22Rv1 (cell line): ENCODE data around the gene DDB1.
"Not testable (repeated sequence)": the region's sequence is repeated elsewhere in the genome, so short reads cannot be mapped to it uniquely, and the experiment has no call there.

Source experiments
- H3K27ac ChIP-seq: fragments of 450-650 bp; 2 replicates; pipeline ENCODE4 v1.5.1; 2017
- ZFX ChIP-seq: fragments of 450-650 bp; IDR thresholded peaks from 2 replicates; pipeline ENCODE4 v1.6.1; 2017; ENCODE audit warnings: antibody characterized with exemption, borderline replicate concordance
- TF ChIP-seq, protein P1 (sequence below): fragments of 450-650 bp; IDR thresholded peaks from 2 replicates; pipeline ENCODE4 v1.5.1; 2017; ENCODE audit warnings: mild to moderate bottlenecking

Gene DDB1

DNA sequence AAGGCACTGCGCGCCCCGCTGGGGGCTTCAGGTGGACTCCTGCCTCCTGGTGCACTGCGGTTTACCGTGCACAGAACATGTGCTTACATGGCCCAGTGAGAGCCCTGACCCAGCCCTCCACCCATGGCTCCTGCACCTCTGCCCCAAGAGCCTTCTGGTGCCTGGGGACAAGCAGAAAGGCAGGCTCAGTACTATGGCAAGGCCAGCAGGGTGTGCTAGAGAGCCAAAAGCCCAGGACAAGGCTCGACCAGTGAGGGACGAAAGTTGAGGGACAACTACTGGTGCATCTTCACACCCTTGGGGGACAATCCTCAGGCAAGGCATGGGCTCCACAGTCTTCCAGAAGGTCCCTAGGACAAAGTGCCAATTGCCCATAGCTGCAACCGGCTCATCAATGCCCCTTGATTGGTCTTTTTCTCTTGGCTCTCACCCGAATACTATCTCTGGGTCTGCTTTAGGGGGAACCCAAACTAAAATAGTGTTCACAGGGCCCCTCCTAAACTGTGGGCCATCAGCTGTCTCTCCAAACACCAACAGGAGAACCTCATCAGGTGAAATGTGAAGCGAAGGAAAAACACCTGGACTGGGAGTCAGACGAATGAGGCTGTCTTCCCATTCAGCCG is 78.4 kb downstream of the DDB1 start:
- no peak for TF ChIP-seq ZFX
- TF ChIP-seq, protein P1, sequence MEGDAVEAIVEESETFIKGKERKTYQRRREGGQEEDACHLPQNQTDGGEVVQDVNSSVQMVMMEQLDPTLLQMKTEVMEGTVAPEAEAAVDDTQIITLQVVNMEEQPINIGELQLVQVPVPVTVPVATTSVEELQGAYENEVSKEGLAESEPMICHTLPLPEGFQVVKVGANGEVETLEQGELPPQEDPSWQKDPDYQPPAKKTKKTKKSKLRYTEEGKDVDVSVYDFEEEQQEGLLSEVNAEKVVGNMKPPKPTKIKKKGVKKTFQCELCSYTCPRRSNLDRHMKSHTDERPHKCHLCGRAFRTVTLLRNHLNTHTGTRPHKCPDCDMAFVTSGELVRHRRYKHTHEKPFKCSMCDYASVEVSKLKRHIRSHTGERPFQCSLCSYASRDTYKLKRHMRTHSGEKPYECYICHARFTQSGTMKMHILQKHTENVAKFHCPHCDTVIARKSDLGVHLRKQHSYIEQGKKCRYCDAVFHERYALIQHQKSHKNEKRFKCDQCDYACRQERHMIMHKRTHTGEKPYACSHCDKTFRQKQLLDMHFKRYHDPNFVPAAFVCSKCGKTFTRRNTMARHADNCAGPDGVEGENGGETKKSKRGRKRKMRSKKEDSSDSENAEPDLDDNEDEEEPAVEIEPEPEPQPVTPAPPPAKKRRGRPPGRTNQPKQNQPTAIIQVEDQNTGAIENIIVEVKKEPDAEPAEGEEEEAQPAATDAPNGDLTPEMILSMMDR = peak; percentile 90
- no peak overlapping the region for H3K27ac ChIP-seq

- not testable (repeated sequence) for H3K27ac ChIP-seq
Observed at GRCh38 chr11:61252332-61252731, 80.6 kb downstream of the DDB1 start.

DNA sequence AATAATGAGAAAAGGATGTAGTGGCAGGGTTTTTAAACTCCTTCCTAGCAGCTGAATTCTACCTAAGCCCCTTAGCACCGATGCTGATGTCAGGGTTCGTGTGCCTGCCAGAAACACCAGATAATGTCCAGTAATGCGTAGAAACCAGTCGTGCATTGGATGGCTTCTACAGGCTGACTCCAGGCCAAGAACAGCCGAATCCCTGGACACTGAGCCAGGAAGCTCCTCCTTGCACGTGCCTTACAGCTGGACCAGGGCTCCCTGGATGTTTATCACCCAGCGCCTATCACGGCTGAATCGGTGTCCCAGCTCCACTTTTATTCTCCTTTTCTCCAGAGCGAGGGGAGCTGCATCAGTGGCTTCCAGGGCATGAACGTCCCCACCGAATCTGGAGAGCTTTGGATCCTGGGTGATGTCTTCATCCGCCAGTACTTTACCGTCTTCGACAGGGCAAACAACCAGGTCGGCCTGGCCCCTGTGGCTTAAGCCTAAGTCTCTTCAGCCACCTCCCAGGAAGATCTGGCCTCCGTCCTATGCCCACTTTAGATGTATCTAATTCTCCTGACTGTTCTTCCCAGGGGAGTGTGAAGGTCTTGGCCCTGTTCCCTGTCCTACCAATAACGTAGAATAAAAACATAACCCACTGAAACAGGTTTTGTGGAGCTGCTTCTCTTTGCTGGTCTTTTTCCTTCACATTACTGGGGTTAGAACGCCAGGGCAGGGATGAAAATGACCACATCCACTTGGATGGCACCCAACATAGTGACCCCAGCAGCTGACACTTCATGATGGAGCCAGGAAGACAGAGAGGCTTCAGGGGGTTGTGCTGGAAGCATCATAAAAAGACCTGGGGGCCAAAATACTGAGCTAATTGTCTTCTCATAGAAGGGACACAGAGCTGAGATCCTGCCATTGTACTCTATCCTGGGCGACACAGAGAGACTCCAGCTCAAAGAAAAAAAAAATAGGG is 81.8 kb downstream of the DDB1 start:
- H3K27ac ChIP-seq = not testable (repeated sequence)
